Right lobe of liver (tissue), 4 donors: Measurements from ENCODE around the gene BLM.

Source experiments
- POLR2A ChIP-seq: fragments of 450-650 bp; IDR thresholded peaks from one replicate; pipeline ENCODE4 v1.6.1; 2017; ENCODE audit warnings: antibody characterized with exemption, mild to moderate bottlenecking
- TF ChIP-seq, protein P1 (sequence below), 4 donors: fragments of 200-600 bp in 3 of 4; fragments of 450-650 bp in 1 of 4; IDR thresholded peaks; one replicate each; pipeline versions ENCODE4 v1.5.1 to v1.8.0; 2016 to 2022; ENCODE audit warnings: antibody characterized with exemption in 4 of 4, mild to moderate bottlenecking in 2 of 4
- donor health status: DM: no; HTN: no; CAD: no.
- donor health status: DM: no; HTN: no; CAD: no.
- donor health status: DM: no; HTN: yes; CAD: no.

DNA sequence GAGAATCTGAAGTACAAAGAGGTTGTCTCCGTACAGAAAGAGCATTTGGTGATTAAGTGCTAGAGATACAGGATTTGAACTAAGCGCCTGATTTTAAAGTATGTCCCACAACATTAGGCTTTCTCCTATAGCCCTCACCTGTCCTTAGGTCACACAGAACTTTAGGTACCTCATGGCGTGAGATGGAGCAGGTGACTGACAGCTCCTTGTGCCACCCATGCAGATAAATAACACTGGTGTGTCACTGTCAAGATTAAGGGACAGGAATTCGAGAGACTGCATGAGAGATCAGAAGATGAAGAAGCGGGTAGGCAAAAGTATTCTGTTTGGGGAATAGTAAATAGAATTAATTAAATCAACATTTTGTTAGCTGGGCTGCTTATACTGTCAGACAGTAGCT lies 1.1 kb downstream of the BLM start:
- TF ChIP-seq, protein P1, sequence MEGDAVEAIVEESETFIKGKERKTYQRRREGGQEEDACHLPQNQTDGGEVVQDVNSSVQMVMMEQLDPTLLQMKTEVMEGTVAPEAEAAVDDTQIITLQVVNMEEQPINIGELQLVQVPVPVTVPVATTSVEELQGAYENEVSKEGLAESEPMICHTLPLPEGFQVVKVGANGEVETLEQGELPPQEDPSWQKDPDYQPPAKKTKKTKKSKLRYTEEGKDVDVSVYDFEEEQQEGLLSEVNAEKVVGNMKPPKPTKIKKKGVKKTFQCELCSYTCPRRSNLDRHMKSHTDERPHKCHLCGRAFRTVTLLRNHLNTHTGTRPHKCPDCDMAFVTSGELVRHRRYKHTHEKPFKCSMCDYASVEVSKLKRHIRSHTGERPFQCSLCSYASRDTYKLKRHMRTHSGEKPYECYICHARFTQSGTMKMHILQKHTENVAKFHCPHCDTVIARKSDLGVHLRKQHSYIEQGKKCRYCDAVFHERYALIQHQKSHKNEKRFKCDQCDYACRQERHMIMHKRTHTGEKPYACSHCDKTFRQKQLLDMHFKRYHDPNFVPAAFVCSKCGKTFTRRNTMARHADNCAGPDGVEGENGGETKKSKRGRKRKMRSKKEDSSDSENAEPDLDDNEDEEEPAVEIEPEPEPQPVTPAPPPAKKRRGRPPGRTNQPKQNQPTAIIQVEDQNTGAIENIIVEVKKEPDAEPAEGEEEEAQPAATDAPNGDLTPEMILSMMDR (IDR thresholded peaks at IDR 0.05) = no peak
- TF ChIP-seq POLR2A = no peak
